DND-41 (cell line): Measurements from ENCODE around the gene TREH.
"Not testable (repeated sequence)": the region's sequence is repeated elsewhere in the genome, so short reads cannot be mapped to it uniquely, and the experiment has no call there.

Source experiments
- CTCF ChIP-seq: IDR thresholded peaks from 2 replicates; pipeline ENCODE4 v1.5.1; 2012; ENCODE audit warnings: borderline replicate concordance, low read length, moderate library complexity, mild to moderate bottlenecking; ENCODE audit not compliant: poor library complexity, severe bottlenecking; ENCODE audit errors: extremely low read depth
- EZH2 ChIP-seq: IDR thresholded peaks from 3 replicates; pipeline ENCODE4 v1.6.1; 2012; ENCODE audit warnings: borderline replicate concordance, low read depth, mild to moderate bottlenecking, moderate library complexity, low read length, inconsistent platforms; ENCODE audit not compliant: severe bottlenecking

- not testable (repeated sequence) for TF ChIP-seq EZH2, CTCF
Observed at GRCh38 chr11:118727721-118728066, 48.2 kb upstream of the TREH start.
